ENCODE data around the gene HOXA10. TPM values are rescaled to one million over a fixed set of nuclear protein-coding genes. Genes with fewer than 3 reads are reported as not detected.

HOXA10 gene
- total and polyA plus RNA-seq, 2 experiments from 2014 or later, result 7.7 to 15.1 TPM

DNA sequence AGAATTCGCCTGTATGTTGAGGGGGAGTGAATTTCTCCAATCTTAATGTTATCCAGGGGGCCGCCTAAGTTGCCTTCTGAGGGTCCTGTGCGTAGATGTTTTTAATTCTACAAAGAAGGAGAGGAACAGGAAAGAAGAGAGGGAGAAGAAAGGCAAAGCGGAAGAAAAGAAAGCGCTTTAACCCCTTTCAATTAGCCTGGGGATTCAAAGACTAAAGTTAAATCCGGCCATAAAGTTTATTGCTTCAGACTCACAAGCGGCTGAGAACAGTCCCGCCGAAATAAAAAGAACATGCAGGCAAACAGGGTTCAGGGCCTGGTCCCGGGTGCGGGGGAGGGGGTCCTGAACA is 35.2 kb downstream of the HOXA10 start:
- Histone ChIP-seq H3K27ac (no peak overlapping the region), H3K79me2 (no peaks in the 10 kb centered on the region), H4K20me1 (ENCODE audit: insufficient read depth, poor library complexity, severe bottlenecking) (no peaks in the 10 kb centered on the region), H3K4me2 (peak overlapping the region; percentile 80), H3K36me3 (replicated peaks; ENCODE audit: insufficient read depth, low read depth) (no peaks in the 10 kb centered on the region), H3K4me3 (no peak overlapping the region), H3K9me2 (replicated peaks; ENCODE audit: insufficient read depth) (no peaks in the 10 kb centered on the region), H3K9me3 (ENCODE audit: low read depth) (no peaks in the 10 kb centered on the region), H3K4me1 (ENCODE audit: insufficient read depth) (peaks cover 23% of the 10 kb centered on the region), H2AFZ (no peak overlapping the region), H3K27me3 (peaks cover 97% of the 10 kb centered on the region)
- WGBS (ENCODE audit: low lambda C conversion rate, missing lambda C conversion rate), result 21% methylated on average over 11 of the region's 11 CpGs
- TF ChIP-seq EZH2 (IDR thresholded peaks at IDR 0.05; ENCODE audit: borderline replicate concordance) (no peak), CTCF (IDR thresholded peaks at IDR 0.05; ENCODE audit: poor library complexity) (no peak), EZH2phosphoT487 (IDR thresholded peaks at IDR 0.05; ENCODE audit: low read depth, severe bottlenecking, unreplicated experiment) (no peak)
- no peak for DNase-seq (ENCODE audit: low spot score)

GRCh38 chr7:27138472-27138871 is 35.6 kb downstream of the HOXA10 start:
- H3K36me3 ChIP-seq (replicated peaks; ENCODE audit: insufficient read depth, low read depth), result no peaks in the 10 kb centered on the region
- H3K27me3 ChIP-seq, result peaks cover 97% of the 10 kb centered on the region
- H3K27ac ChIP-seq, result no peak overlapping the region
- no peaks in the 10 kb centered on the region for H3K79me2 ChIP-seq
- DNase-seq (ENCODE audit: low spot score), result no peak
- 62% methylated on average over 1 of the region's 1 CpG for WGBS (ENCODE audit: low lambda C conversion rate, missing lambda C conversion rate)
- peaks cover 20% of the 10 kb centered on the region for H3K4me1 ChIP-seq (ENCODE audit: insufficient read depth)
- H3K9me3 ChIP-seq (ENCODE audit: low read depth), result no peaks in the 10 kb centered on the region
- H3K9me2 ChIP-seq (replicated peaks; ENCODE audit: insufficient read depth), result no peaks in the 10 kb centered on the region
- TF ChIP-seq EZH2 (IDR thresholded peaks at IDR 0.05; ENCODE audit: borderline replicate concordance) (no peak), EZH2phosphoT487 (IDR thresholded peaks at IDR 0.05; ENCODE audit: low read depth, severe bottlenecking, unreplicated experiment) (no peak), CTCF (IDR thresholded peaks at IDR 0.05; ENCODE audit: poor library complexity) (no peak)
- no peaks in the 10 kb centered on the region for H4K20me1 ChIP-seq (ENCODE audit: insufficient read depth, poor library complexity, severe bottlenecking)
- no peak overlapping the region for H2AFZ ChIP-seq
- H3K4me3 ChIP-seq, result no peak overlapping the region
- H3K4me2 ChIP-seq, result no peak overlapping the region

GRCh38 chr7:27137640-27138315 is 36.3 kb downstream of the HOXA10 start:
- 79% methylated on average over 2 of the region's 2 CpGs for WGBS (ENCODE audit: low lambda C conversion rate, missing lambda C conversion rate)
- Histone ChIP-seq H3K4me3 (no peak overlapping the region), H3K27me3 (peaks cover 97% of the 10 kb centered on the region), H2AFZ (no peak overlapping the region), H3K79me2 (no peaks in the 10 kb centered on the region), H3K36me3 (replicated peaks; ENCODE audit: insufficient read depth, low read depth) (no peaks in the 10 kb centered on the region), H3K4me1 (ENCODE audit: insufficient read depth) (peaks cover 15% of the 10 kb centered on the region), H3K9me3 (ENCODE audit: low read depth) (no peaks in the 10 kb centered on the region), H3K27ac (no peak overlapping the region), H4K20me1 (ENCODE audit: insufficient read depth, poor library complexity, severe bottlenecking) (no peaks in the 10 kb centered on the region), H3K4me2 (no peak overlapping the region), H3K9me2 (replicated peaks; ENCODE audit: insufficient read depth) (no peaks in the 10 kb centered on the region)
- no peak for TF ChIP-seq EZH2phosphoT487 (IDR thresholded peaks at IDR 0.05; ENCODE audit: low read depth, severe bottlenecking, unreplicated experiment)
- TF ChIP-seq CTCF (IDR thresholded peaks at IDR 0.05; ENCODE audit: poor library complexity), result no peak
- no peak for TF ChIP-seq EZH2 (IDR thresholded peaks at IDR 0.05; ENCODE audit: borderline replicate concordance)
- DNase-seq (ENCODE audit: low spot score), result no peak
